GM12875 (cell line): ENCODE measurements around the gene APBB2.

Experiments
- H3K4me3 ChIP-seq: one replicate; pipeline ENCODE4 v1.5.1; 2011; ENCODE audit warnings: low read depth, low read length, control low read depth
- TF ChIP-seq, protein P1 (sequence below): IDR thresholded peaks from 2 replicates; pipeline ENCODE4 v1.5.1; 2011; ENCODE audit warnings: low read depth, mild to moderate bottlenecking, control low read depth, inconsistent platforms, low read length, moderate library complexity, borderline replicate concordance; ENCODE audit not compliant: insufficient read depth

APBB2 gene

DNA sequence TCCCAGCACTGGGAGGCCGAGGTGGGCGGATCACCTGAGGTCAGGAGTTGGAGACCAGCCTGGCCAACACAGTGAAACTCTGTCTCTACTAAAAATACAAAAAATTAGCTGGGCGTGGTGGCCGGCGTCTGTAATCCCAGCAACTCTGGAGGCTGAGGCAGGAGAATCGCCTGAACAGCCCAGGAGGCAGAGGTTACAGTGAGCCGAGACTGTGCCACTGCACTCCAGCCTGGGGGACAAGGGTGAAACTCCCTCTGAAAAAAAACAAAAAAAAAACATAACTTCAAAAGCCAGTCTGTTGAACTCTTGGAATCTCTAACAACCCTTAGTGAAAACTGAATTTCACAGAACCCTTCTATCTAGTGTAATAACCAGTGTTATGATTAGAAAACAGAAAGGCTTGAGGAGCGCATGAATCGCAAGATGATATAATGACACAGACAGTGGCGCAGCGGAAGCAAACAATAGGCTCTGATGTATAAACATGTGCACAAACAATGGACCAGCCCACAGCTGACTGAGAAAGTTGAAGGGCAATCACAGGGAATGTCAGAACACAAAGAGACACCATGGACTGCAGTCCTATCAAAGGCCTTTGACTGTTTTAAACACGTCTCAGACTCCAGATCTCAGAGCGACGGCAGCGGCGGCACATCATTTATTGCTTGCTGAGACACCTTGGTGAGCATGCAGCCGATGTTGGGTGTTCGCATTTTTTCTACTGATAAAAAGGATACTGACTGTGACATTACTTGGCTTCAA lies 383.0 kb downstream of the APBB2 start:
- TF ChIP-seq, protein P1, sequence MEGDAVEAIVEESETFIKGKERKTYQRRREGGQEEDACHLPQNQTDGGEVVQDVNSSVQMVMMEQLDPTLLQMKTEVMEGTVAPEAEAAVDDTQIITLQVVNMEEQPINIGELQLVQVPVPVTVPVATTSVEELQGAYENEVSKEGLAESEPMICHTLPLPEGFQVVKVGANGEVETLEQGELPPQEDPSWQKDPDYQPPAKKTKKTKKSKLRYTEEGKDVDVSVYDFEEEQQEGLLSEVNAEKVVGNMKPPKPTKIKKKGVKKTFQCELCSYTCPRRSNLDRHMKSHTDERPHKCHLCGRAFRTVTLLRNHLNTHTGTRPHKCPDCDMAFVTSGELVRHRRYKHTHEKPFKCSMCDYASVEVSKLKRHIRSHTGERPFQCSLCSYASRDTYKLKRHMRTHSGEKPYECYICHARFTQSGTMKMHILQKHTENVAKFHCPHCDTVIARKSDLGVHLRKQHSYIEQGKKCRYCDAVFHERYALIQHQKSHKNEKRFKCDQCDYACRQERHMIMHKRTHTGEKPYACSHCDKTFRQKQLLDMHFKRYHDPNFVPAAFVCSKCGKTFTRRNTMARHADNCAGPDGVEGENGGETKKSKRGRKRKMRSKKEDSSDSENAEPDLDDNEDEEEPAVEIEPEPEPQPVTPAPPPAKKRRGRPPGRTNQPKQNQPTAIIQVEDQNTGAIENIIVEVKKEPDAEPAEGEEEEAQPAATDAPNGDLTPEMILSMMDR: no peak
- H3K4me3 ChIP-seq: no peak overlapping the region

DNA sequence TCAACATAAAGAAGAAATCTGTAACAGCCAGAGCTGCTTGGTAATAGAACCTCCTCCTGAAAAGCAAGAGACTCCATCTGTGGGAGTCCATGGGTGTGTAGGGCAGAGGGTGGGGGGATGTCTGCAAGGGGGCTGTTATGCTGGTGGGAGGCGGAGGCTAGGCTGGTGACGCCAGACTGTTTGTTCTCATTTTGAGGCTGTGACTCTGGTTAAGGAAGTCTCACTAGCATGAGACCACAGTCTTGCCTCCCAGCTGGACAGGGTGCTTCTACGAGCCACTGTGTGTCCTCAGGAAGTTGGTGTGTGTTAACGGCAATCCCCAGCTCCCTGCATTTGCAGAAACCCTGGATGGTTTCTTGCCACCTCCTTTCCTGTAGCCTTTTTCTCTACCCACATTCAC lies 384.8 kb downstream of the APBB2 start:
- TF ChIP-seq, protein P1: no peak
- no peak overlapping the region for H3K4me3 ChIP-seq

- TF ChIP-seq, protein P1: no peak
- H3K4me3 ChIP-seq: no peak overlapping the region
Observed at GRCh38 chr4:40828661-40829060, 385.7 kb downstream of the APBB2 start.

DNA sequence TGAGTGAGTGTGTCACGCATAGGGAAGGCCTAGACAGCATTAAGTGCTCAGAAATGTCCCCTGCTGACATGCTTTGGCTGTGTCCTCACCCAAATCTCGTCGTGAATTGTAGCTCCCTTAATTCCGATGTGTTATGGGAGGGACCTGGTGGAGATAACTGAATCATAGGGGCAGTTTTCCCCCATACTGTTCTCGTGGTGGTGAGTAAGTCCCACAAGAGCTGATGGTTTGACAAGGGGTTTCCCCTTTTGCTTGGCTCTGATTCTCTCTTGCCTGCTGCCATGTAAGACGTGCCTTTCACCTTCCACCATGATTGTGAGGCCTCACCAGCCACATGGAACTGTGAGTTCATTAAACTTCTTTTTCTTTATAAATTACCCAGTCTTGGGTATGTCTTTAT lies 386.6 kb downstream of the APBB2 start:
- no peak overlapping the region for H3K4me3 ChIP-seq
- TF ChIP-seq, protein P1: no peak

DNA sequence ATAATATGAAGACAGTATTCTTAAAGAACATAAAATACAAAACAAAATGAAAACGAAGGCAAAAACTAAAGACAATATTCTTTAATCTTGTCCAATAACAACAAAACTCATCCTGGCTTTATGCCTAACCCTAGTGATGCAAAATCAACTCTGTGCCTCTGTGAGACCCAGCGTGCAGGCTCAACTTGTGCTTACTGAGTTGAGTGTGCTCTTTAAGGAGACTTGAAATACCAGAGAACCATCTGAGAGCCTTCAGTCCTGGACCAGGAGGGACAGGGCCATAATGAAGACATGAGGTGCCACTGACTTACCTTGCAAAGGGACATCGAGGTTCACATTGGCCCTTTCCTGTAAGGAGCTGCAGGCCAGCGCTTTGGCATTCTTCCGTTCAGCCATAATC lies 387.5 kb downstream of the APBB2 start:
- no peak overlapping the region for H3K4me3 ChIP-seq
- TF ChIP-seq, protein P1: no peak

DNA sequence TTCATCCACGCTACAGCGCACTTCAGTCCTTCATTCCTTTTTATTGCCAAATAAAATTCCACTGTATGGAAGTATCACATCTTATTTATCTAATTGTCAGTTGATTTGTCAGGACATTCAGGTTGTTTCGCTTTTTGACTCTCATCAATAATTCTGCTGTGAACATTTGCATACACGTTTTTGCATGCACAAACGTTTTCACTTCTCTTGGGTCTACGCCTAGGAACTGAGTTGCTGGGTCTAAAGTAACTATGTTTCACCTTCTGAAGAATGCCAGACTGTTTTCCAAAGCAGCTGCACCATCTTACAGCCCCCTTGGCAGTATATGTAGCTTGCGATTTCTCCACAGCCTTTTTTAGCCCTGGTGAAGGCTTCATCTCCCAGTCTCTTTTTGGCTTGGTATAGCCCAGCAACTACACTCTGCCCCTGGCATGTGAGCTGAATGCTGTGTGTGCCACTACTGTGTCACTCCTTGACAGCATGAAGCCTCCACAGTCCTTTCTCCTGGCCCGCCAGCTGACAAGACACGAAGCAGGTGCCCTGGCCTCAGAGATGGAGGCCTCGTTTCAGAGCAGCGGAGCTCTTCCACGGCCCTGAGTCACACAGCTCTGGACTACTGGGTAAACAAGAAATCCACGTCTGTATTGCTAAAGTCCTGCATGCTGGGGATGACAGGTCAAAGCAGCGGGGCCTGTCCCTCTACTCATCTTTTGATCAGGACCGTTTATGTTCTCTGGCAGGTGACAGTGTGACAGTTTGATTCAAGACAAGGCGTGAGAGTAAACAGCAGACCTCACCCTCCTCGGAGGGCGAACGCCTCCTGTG lies 389.1 kb downstream of the APBB2 start:
- TF ChIP-seq, protein P1: no peak
- H3K4me3 ChIP-seq: no peak overlapping the region
